Stimulated activated naive CD8-positive, alpha-beta T cell treated with anti-CD3 and anti-CD28 coated beads, Interleukin-15, Interleukin-2, amounts not matched to agents 100 ng/mL and 50 ng/mL, for 24 hours (primary cell): Measurements from ENCODE around the gene FZD2.

Experiments used
- H3K27ac Mint-ChIP-seq: one replicate; pipeline ENCODE4 v1.8.0; 2021; ENCODE audit warnings: mild to moderate bottlenecking, mixed read lengths
- H3K27me3 Mint-ChIP-seq: one replicate; pipeline ENCODE4 v1.8.0; 2021; ENCODE audit warnings: mixed read lengths
- H3K36me3 Mint-ChIP-seq: one replicate; pipeline ENCODE4 v1.8.0; 2021; ENCODE audit warnings: low read depth, mixed read lengths
- H3K4me1 Mint-ChIP-seq: one replicate; pipeline ENCODE4 v1.8.0; 2021; ENCODE audit warnings: low read depth, mixed read lengths
- H3K4me3 Mint-ChIP-seq: one replicate; pipeline ENCODE4 v1.8.0; 2021; ENCODE audit warnings: mild to moderate bottlenecking, mixed read lengths
- H3K9me3 Mint-ChIP-seq: one replicate; pipeline ENCODE4 v1.8.0; 2021; ENCODE audit warnings: mixed read lengths

FZD2 gene

GRCh38 chr17:44540246-44541084 is 16.8 kb upstream of the FZD2 start:
- Mint-ChIP-seq H3K4me1 (no peaks in the 10 kb centered on the region), H3K36me3 (no peaks in the 10 kb centered on the region), H3K27ac (no peak overlapping the region), H3K9me3 (no peaks in the 10 kb centered on the region), H3K27me3 (peaks cover 18% of the 10 kb centered on the region), H3K4me3 (no peak overlapping the region)

GRCh38 chr17:44541884-44542581 is 15.3 kb upstream of the FZD2 start:
- Mint-ChIP-seq H3K27ac (no peak overlapping the region), H3K36me3 (no peaks in the 10 kb centered on the region), H3K4me3 (no peak overlapping the region), H3K27me3 (peaks cover 18% of the 10 kb centered on the region), H3K4me1 (no peaks in the 10 kb centered on the region), H3K9me3 (no peaks in the 10 kb centered on the region)

GRCh38 chr17:44543213-44543904 is 13.9 kb upstream of the FZD2 start:
- no peak overlapping the region for H3K4me3 Mint-ChIP-seq
- no peak overlapping the region for H3K27ac Mint-ChIP-seq
- H3K36me3 Mint-ChIP-seq: no peaks in the 10 kb centered on the region
- H3K4me1 Mint-ChIP-seq: no peaks in the 10 kb centered on the region
- peaks cover 14% of the 10 kb centered on the region for H3K27me3 Mint-ChIP-seq
- H3K9me3 Mint-ChIP-seq: no peaks in the 10 kb centered on the region

- Mint-ChIP-seq H3K27ac (no peak overlapping the region), H3K4me3 (no peak overlapping the region), H3K36me3 (no peaks in the 10 kb centered on the region), H3K9me3 (no peaks in the 10 kb centered on the region), H3K27me3 (peaks cover 15% of the 10 kb centered on the region), H3K4me1 (no peaks in the 10 kb centered on the region)
These were observed 13.3 kb upstream of the FZD2 start for GRCh38 chr17:44543905-44544523.

- H3K27me3 Mint-ChIP-seq: peaks cover 23% of the 10 kb centered on the region
- H3K4me1 Mint-ChIP-seq: no peaks in the 10 kb centered on the region
- H3K4me3 Mint-ChIP-seq: no peak overlapping the region
- H3K27ac Mint-ChIP-seq: no peak overlapping the region
- no peaks in the 10 kb centered on the region for H3K36me3 Mint-ChIP-seq
- no peaks in the 10 kb centered on the region for H3K9me3 Mint-ChIP-seq
These were observed 10.3 kb upstream of the FZD2 start for GRCh38 chr17:44546671-44547606.

GRCh38 chr17:44547625-44548267 is 9.5 kb upstream of the FZD2 start:
- H3K4me3 Mint-ChIP-seq: no peak overlapping the region
- H3K36me3 Mint-ChIP-seq: no peaks in the 10 kb centered on the region
- H3K27me3 Mint-ChIP-seq: peaks cover 28% of the 10 kb centered on the region
- H3K9me3 Mint-ChIP-seq: no peaks in the 10 kb centered on the region
- no peaks in the 10 kb centered on the region for H3K4me1 Mint-ChIP-seq
- no peak overlapping the region for H3K27ac Mint-ChIP-seq

- Mint-ChIP-seq H3K27me3 (peaks cover 25% of the 10 kb centered on the region), H3K27ac (no peak overlapping the region), H3K9me3 (no peaks in the 10 kb centered on the region), H3K4me3 (no peak overlapping the region), H3K36me3 (no peaks in the 10 kb centered on the region), H3K4me1 (no peaks in the 10 kb centered on the region)
These were observed 8.7 kb upstream of the FZD2 start for GRCh38 chr17:44548376-44549230.

- no peaks in the 10 kb centered on the region for H3K36me3 Mint-ChIP-seq
- H3K9me3 Mint-ChIP-seq: no peaks in the 10 kb centered on the region
- H3K4me3 Mint-ChIP-seq: no peak overlapping the region
- no peaks in the 10 kb centered on the region for H3K4me1 Mint-ChIP-seq
- H3K27me3 Mint-ChIP-seq: peaks cover 16% of the 10 kb centered on the region
- H3K27ac Mint-ChIP-seq: no peak overlapping the region
These were observed 7.6 kb upstream of the FZD2 start for GRCh38 chr17:44549686-44550085.

GRCh38 chr17:44552361-44552760 is 4.9 kb upstream of the FZD2 start:
- no peaks in the 10 kb centered on the region for H3K36me3 Mint-ChIP-seq
- no peak overlapping the region for H3K27ac Mint-ChIP-seq
- H3K9me3 Mint-ChIP-seq: no peaks in the 10 kb centered on the region
- H3K4me3 Mint-ChIP-seq: no peak overlapping the region
- peaks cover 33% of the 10 kb centered on the region for H3K27me3 Mint-ChIP-seq
- H3K4me1 Mint-ChIP-seq: peaks cover 11% of the 10 kb centered on the region

GRCh38 chr17:44555099-44555498 is 2.2 kb upstream of the FZD2 start:
- Mint-ChIP-seq H3K27ac (no peak overlapping the region), H3K9me3 (no peaks in the 10 kb centered on the region), H3K27me3 (peaks cover 49% of the 10 kb centered on the region), H3K4me3 (no peak overlapping the region), H3K36me3 (no peaks in the 10 kb centered on the region), H3K4me1 (peaks cover 23% of the 10 kb centered on the region)

- Mint-ChIP-seq H3K9me3 (no peaks in the 10 kb centered on the region), H3K4me1 (peaks cover 23% of the 10 kb centered on the region), H3K36me3 (no peaks in the 10 kb centered on the region), H3K4me3 (peak overlapping the region; percentile 85), H3K27me3 (peaks cover 58% of the 10 kb centered on the region), H3K27ac (peak overlapping the region; percentile 17)
These were observed 985 bp upstream of the FZD2 start for GRCh38 chr17:44556166-44556831.

- H3K27me3 Mint-ChIP-seq: peaks cover 59% of the 10 kb centered on the region
- H3K9me3 Mint-ChIP-seq: no peaks in the 10 kb centered on the region
- no peaks in the 10 kb centered on the region for H3K36me3 Mint-ChIP-seq
- H3K27ac Mint-ChIP-seq: peak overlapping the region; percentile 31
- peak overlapping the region; percentile 85 for H3K4me3 Mint-ChIP-seq
- H3K4me1 Mint-ChIP-seq: peaks cover 23% of the 10 kb centered on the region
These were observed 484 bp downstream of the FZD2 start for GRCh38 chr17:44557651-44558285.
